Measurements from ENCODE around the gene CDC42SE1.
"Not testable (repeated sequence)": the region's sequence is repeated elsewhere in the genome, so short reads cannot be mapped to it uniquely, and the experiment has no call there.

The CDC42SE1 gene

DNA sequence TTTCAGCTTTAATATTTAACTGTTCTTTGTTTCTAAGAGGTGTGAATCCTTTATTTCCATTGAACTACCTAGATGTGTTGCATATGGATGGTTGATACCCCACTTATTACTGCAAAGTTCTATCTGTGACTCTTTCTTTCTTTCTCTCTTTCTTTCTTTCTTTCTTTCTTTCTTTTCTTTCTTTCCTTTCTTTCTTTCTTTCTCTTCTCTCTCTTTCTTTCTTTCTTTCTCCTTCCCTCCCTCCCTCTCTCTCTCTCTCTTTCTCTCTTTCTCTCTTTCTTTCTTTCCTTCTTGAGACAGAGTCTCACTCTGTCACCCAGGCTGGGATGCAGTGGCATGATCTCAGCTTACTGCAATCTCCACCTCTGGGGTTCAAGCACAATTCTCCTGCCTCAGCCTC lies 45.2 kb upstream of the CDC42SE1 start:
- Histone ChIP-seq H3K4me1 (ENCODE audit: low read length) (no peaks in the 10 kb centered on the region), H3K79me2 (ENCODE audit: low read length) (no peaks in the 10 kb centered on the region), H3K27me3 (replicated peaks; ENCODE audit: insufficient read depth, low read length) (no peaks in the 10 kb centered on the region), H3K27ac (ENCODE audit: low read length) (no peak overlapping the region), H3K4me2 (ENCODE audit: low read depth, low read length) (no peak overlapping the region), H3K9ac (ENCODE audit: low read length) (no peak overlapping the region), H3K9me3 (replicated peaks; ENCODE audit: insufficient read depth, low read length) (no peaks in the 10 kb centered on the region), H3K4me3 (ENCODE audit: low read length) (no peak overlapping the region), H4K20me1 (ENCODE audit: insufficient read depth, low read length) (no peaks in the 10 kb centered on the region), H3K9me2 (replicated peaks; ENCODE audit: insufficient read depth, low read length) (no peaks in the 10 kb centered on the region), H3F3A (ENCODE audit: insufficient read depth, low read length) (no peaks in the 10 kb centered on the region), H2AFZ (ENCODE audit: low read length) (no peak overlapping the region), H3K36me3 (replicated peaks; ENCODE audit: insufficient read depth, low read length) (no peaks in the 10 kb centered on the region)
- no peak for DNase-seq
- TF ChIP-seq EZH2 (optimal IDR thresholded peaks at IDR 0.05; ENCODE audit: low read depth, low read length): no peak
- no peak for TF ChIP-seq EZH2phosphoT487 (IDR thresholded peaks at IDR 0.05; ENCODE audit: low read length)
- TF ChIP-seq CTCF (IDR thresholded peaks at IDR 0.05; ENCODE audit: low read length): no peak

GRCh38 chr1:151098126-151098525 lies 38.7 kb upstream of the CDC42SE1 start:
- no peaks in the 10 kb centered on the region for H3F3A ChIP-seq (ENCODE audit: insufficient read depth, low read length)
- no peak overlapping the region for H3K4me2 ChIP-seq (ENCODE audit: low read depth, low read length)
- H3K9me2 ChIP-seq (replicated peaks; ENCODE audit: insufficient read depth, low read length): no peaks in the 10 kb centered on the region
- no peak overlapping the region for H3K4me3 ChIP-seq (ENCODE audit: low read length)
- TF ChIP-seq CTCF (IDR thresholded peaks at IDR 0.05; ENCODE audit: low read length): no peak
- H3K9ac ChIP-seq (ENCODE audit: low read length): no peak overlapping the region
- no peaks in the 10 kb centered on the region for H3K4me1 ChIP-seq (ENCODE audit: low read length)
- no peaks in the 10 kb centered on the region for H4K20me1 ChIP-seq (ENCODE audit: insufficient read depth, low read length)
- no peak for DNase-seq
- H3K36me3 ChIP-seq (replicated peaks; ENCODE audit: insufficient read depth, low read length): no peaks in the 10 kb centered on the region
- H3K9me3 ChIP-seq (replicated peaks; ENCODE audit: insufficient read depth, low read length): no peaks in the 10 kb centered on the region
- no peak overlapping the region for H2AFZ ChIP-seq (ENCODE audit: low read length)
- H3K27ac ChIP-seq (ENCODE audit: low read length): no peak overlapping the region
- no peaks in the 10 kb centered on the region for H3K27me3 ChIP-seq (replicated peaks; ENCODE audit: insufficient read depth, low read length)
- H3K79me2 ChIP-seq (ENCODE audit: low read length): no peaks in the 10 kb centered on the region

GRCh38 chr1:151097426-151097825 lies 38.0 kb upstream of the CDC42SE1 start:
- not testable (repeated sequence) for H3K9ac ChIP-seq (ENCODE audit: low read length); H3K4me1 ChIP-seq (ENCODE audit: low read length); H3K4me3 ChIP-seq (ENCODE audit: low read length); H3K79me2 ChIP-seq (ENCODE audit: low read length); H3K9me3 ChIP-seq (replicated peaks; ENCODE audit: insufficient read depth, low read length); H3K27me3 ChIP-seq (replicated peaks; ENCODE audit: insufficient read depth, low read length); H3K9me2 ChIP-seq (replicated peaks; ENCODE audit: insufficient read depth, low read length); H3K36me3 ChIP-seq (replicated peaks; ENCODE audit: insufficient read depth, low read length); H3F3A ChIP-seq (ENCODE audit: insufficient read depth, low read length); H3K27ac ChIP-seq (ENCODE audit: low read length); DNase-seq; H2AFZ ChIP-seq (ENCODE audit: low read length); H3K4me2 ChIP-seq (ENCODE audit: low read depth, low read length); H4K20me1 ChIP-seq (ENCODE audit: insufficient read depth, low read length)

DNA sequence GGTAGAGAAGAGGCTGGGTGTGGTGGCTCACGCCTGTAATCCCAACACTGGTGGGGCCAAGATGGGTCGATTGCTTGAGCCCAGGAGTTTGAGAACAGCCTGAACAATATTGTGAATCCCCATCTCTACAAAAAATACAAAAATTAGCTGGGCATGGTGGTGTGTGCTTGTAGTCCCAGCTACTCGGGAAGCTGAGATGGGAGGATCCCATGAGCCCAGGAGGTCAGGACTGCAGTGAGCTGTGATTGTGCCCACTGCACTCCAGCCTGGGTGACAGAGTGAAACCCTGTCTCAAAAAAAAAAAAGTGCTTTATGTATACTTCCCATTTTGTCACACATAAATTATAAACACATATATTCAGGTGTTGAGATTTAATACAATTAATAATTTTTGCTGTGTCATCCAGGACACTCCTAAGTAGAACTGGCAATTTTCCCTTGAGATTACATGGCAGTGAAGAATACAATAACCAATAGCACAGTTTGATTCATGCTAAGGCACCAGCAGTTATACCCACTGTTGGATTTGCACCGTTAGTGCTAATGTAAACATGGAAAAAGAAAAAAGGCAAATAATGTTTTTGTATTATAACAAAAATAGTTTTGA lies 26.6 kb upstream of the CDC42SE1 start:
- Histone ChIP-seq H3K9ac (ENCODE audit: low read length) (no peak overlapping the region), H3K79me2 (ENCODE audit: low read length) (no peaks in the 10 kb centered on the region), H3K9me3 (replicated peaks; ENCODE audit: insufficient read depth, low read length) (no peaks in the 10 kb centered on the region), H2AFZ (ENCODE audit: low read length) (no peak overlapping the region), H3K9me2 (replicated peaks; ENCODE audit: insufficient read depth, low read length) (no peaks in the 10 kb centered on the region), H3K36me3 (replicated peaks; ENCODE audit: insufficient read depth, low read length) (no peaks in the 10 kb centered on the region), H3K27ac (ENCODE audit: low read length) (no peak overlapping the region), H3K27me3 (replicated peaks; ENCODE audit: insufficient read depth, low read length) (no peaks in the 10 kb centered on the region), H3K4me2 (ENCODE audit: low read depth, low read length) (no peak overlapping the region), H3K4me1 (ENCODE audit: low read length) (no peaks in the 10 kb centered on the region), H4K20me1 (ENCODE audit: insufficient read depth, low read length) (no peaks in the 10 kb centered on the region), H3F3A (ENCODE audit: insufficient read depth, low read length) (no peaks in the 10 kb centered on the region), H3K4me3 (ENCODE audit: low read length) (no peak overlapping the region)
- no peak for DNase-seq
- TF ChIP-seq CTCF (IDR thresholded peaks at IDR 0.05; ENCODE audit: low read length): no peak
- TF ChIP-seq EZH2phosphoT487 (IDR thresholded peaks at IDR 0.05; ENCODE audit: low read length): no peak
- TF ChIP-seq EZH2 (optimal IDR thresholded peaks at IDR 0.05; ENCODE audit: low read depth, low read length): no peak
